NCI-H2107 treated with DMSO at 0.1 percent for 48 hours (cell line): ENCODE results near the gene HBM.
"Not testable (repeated sequence)": the region's sequence is repeated elsewhere in the genome, so short reads cannot be mapped to it uniquely, and the experiment has no call there.

ENCODE experiments used
- DNase-seq: peaks from one replicate; lab custom pipeline; 2025; ENCODE audit not compliant: unreplicated experiment; lab: John Stamatoyannopoulos, UW

HBM gene

GRCh38 chr16:144797-145252 lies 21.0 kb upstream of the HBM start:
- DNase-seq: no peak

- DNase-seq: no peak
These were observed 19.1 kb upstream of the HBM start for GRCh38 chr16:146646-147045.

DNA sequence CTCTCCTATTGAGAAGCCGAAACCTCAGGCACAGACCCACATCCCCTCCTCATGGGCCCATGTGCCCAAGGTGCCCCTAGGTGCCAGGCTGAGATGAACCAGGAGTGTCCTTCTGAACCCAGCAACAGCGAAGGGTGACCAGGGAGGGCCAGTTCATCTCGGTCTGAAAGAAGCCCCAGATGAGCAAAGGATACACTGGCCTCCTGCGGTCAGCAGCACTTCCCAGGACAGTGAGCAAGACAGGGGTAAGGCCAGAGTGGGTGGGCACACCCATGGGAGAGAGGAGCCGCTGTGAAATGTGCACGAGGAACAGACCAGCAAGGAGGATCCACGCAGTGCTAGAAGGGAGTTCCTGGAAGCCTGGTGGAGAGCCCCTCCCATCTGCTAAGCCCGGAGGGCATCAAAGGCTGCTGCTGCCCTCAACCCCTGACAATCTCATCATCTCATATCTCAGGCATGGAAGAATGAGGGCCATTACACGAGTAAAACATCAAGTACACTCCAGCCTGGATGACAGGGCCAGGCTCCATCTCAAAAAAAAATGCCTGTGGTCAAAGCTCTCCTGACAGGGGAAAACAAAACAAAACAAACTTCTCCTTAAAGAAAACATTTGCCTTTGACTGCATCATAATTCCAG lies 16.6 kb upstream of the HBM start:
- DNase-seq: no peak

- DNase-seq: no peak
These were observed 13.3 kb upstream of the HBM start, which contains the start of gene HBZ for GRCh38 chr16:152141-153128. TSS of gene HBZ (plus strand) at chr16:152644. CDS start at chr16:152910, 266 bp downstream.

DNA sequence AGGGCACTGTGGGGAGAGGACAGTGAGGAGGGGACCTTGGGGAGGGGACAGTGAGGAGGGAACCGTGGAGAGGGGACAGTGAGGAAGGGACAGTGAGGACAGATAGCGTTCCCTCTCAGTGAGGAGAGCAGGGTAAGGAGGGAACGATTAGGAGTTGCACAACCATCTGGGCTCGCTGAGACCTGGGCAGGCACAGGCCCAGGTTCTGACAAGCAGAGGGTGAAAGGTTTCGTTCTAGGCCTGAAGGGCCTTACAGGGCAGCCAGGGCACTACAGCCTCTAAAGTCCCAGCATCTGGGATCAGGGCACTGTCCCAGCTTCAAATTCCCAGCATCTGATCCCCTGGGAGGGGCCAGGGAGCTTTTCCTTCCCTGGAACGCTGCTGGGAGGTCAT lies 12.7 kb upstream of the HBM start:
- not testable (repeated sequence) for DNase-seq

DNA sequence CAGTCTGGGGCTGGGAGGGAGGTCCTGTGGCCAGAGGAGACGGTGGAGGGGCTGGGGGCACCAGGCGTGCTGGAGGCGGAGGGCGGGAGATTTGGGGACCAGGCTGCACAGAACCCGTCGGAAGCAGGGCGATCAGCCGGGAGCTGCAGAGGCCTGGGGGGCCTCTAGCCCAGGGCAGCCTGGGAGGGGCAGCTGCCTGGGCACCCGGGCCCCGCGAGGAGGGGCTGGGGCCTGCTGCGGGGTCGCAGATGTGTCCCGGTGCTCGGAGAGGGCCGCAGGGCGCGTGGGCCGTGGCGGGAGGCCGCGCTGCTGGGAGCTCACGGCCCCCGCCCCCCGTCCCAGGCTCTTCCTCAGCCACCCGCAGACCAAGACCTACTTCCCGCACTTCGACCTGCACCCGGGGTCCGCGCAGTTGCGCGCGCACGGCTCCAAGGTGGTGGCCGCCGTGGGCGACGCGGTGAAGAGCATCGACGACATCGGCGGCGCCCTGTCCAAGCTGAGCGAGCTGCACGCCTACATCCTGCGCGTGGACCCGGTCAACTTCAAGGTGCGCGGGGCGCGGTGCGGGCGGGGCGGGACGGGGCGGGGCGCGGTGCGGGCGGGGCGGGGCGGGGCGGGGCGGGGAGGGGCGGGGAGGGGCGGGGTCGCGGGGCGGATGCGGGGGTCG lies 12.1 kb upstream of the HBM start:
- not testable (repeated sequence) for DNase-seq

DNA sequence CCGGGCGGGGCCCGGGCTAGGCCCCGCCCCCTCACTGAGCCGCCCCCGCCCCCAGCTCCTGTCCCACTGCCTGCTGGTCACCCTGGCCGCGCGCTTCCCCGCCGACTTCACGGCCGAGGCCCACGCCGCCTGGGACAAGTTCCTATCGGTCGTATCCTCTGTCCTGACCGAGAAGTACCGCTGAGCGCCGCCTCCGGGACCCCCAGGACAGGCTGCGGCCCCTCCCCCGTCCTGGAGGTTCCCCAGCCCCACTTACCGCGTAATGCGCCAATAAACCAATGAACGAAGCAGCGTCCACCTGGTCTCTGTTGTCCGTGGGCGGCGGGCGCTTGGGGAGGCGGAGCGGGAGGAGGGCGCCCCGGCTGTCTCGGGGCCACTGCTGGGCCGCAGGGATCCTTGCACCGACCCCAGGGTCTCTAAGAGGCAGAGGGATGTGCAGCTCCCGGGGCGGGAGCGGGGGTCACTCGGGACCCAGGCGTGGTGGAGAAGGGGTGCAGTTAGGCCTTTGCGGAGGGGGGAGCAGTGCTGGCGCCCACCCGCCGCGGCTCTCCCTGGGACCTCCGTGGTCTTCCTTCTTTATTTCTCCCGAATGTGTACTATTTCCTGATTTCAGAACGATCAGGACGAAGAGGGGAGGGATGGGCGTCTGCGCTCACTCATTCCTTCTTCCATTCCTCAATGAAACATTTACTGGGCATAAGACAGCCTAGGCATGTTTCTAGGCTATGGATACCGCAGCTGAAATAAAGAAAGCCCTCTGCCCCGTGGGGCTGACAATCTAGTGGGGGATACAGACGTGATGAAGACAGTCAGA lies 11.4 kb upstream of the HBM start:
- no peak for DNase-seq

- no peak for DNase-seq
These were observed 10.8 kb upstream of the HBM start for GRCh38 chr16:155031-155398.

DNA sequence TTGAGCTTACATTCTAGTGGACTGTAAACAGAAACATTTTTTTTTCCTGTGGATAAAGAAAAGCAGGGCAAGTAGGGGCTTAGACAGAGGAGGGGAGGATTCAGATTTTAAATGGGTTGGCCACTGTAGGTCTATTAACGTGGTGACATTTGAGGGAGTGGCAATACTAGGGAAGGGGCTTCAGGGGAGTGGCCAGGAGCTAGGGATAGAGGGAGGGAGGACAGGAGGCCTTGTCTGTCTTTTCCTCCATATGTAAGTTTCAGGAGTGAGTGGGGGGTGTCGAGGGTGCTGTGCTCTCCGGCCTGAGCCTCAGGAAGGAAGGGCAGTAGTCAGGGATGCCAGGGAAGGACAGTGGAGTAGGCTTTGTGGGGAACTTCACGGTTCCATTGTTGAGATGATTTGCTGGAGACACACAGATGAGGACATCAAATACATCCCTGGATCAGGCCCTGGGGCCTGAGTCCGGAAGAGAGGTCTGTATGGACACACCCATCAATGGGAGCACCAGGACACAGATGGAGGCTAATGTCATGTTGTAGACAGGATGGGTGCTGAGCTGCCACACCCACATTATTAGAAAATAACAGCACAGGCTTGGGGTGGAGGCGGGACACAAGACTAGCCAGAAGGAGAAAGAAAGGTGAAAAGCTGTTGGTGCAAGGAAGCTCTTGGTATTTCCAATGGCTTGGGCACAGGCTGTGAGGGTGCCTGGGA lies 6.5 kb upstream of the HBM start:
- DNase-seq: no peak

GRCh38 chr16:160242-160641 lies 5.5 kb upstream of the HBM start:
- not testable (repeated sequence) for DNase-seq

DNA sequence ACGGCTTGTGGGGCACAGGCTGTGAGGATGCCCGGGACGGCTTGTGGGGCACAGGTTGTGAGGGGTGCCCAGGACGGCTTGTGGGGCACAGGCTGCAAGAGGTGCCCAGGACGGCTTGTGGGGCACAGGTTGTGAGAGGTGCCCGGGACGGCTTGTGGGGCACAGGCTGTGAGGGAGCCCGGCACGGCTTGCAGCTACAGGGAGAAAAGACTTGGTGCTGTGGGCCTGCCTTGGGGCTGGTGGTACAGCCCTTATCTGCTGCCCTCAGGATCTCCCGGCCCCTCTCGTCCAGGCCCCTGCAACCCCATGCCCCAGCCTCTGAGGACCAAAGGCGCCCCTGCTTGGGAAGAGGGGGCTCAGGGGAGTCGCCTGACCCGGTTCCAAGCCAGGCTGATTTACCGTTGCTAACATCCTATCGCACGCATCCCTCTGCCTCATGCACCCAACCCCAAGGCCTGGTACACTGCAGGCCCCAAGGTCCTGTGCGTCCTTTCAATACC lies 5.0 kb upstream of the HBM start:
- DNase-seq: no peak

- no peak for DNase-seq
These were observed 3.3 kb upstream of the HBM start for GRCh38 chr16:162271-162991.

- not testable (repeated sequence) for DNase-seq
These were observed 2.6 kb upstream of the HBM start for GRCh38 chr16:163139-163538.

- not testable (repeated sequence) for DNase-seq
These were observed 2.1 kb upstream of the HBM start for GRCh38 chr16:163696-164095.

DNA sequence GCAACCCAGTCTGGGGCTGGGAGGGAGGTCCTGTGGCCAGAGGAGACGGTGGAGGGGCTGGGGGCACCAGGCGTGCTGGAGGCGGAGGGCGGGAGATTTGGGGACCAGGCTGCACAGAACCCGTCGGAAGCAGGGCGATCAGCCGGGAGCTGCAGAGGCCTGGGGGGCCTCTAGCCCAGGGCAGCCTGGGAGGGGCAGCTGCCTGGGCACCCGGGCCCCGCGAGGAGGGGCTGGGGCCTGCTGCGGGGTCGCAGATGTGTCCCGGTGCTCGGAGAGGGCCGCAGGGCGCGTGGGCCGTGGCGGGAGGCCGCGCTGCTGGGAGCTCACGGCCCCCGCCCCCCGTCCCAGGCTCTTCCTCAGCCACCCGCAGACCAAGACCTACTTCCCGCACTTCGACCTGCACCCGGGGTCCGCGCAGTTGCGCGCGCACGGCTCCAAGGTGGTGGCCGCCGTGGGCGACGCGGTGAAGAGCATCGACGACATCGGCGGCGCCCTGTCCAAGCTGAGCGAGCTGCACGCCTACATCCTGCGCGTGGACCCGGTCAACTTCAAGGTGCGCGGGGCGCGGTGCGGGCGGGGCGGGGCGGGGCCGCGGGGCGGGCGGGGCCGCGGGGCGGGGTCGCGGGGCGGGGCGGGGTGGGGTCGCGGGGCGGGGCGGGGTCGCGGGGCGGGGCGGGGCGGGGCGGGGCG lies 1.5 kb upstream of the HBM start:
- DNase-seq: not testable (repeated sequence)

DNA sequence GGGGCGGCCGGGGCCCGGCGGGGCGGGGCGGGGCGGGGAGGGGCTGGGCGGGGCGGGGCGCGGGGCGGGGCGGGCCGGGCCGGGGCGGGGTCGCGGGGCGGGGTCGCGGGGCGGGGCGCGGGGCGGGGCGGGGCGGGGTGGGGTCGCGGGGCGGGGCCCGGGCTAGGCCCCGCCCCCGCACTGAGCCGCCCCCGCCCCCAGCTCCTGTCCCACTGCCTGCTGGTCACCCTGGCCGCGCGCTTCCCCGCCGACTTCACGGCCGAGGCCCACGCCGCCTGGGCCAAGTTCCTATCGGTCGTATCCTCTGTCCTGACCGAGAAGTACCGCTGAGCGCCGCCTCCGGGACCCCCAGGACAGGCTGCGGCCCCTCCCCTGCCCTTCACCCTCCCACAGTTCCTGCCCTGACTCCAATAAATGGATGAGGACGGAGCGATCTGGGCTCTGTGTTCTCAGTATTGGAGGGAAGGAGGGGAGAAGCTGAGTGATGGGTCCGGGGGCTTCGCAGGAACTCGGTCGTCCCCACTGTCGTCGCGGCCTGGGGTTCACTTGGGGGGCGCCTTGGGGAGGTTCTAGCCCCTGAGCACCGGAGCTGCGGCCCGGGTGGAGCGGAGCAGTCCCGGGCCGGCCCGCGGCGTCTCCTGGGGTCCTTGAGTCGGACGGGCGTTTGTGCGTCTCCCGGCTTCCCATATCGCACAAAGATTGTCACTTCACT lies 795 bp upstream of the HBM start:
- DNase-seq: no peak

- DNase-seq: no peak
These were observed 770 bp downstream of the HBM start for GRCh38 chr16:166375-167121.
